GM19099 (cell line): ENCODE results near the gene ZNF423.

Experiments
- POLR2A ChIP-seq: IDR thresholded peaks from 3 replicates; pipeline ENCODE4 v1.6.1; 2011; ENCODE audit warnings: low read depth; ENCODE audit not compliant: insufficient read length; ENCODE audit errors: extremely low read depth

ZNF423 gene

DNA sequence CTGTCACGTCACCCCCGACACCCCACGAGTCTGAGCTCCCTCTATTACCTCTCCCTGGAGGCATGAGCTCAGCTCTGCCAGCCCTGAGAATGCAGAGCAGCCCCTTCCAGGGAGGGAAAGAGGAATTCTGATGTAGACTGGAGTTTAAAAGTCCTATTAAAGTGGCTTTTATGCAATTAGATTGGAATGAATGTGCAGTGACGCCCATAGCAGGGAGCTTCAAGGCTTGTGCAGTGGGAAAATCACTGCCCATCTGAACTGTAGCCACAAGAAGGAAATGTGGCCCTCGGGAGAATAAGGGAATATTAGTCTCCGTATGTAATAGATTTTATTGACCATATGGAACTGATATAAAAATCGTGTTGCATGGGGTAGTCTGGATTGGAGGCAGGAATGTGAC is 66.9 kb downstream of the ZNF423 start:
- TF ChIP-seq POLR2A, result no peak

- no peak for TF ChIP-seq POLR2A
Observed at GRCh38 chr16:49788572-49788971, 67.3 kb downstream of the ZNF423 start.

- no peak for TF ChIP-seq POLR2A
Observed at GRCh38 chr16:49786926-49787557, 68.9 kb downstream of the ZNF423 start.

GRCh38 chr16:49785970-49786369 is 69.9 kb downstream of the ZNF423 start:
- TF ChIP-seq POLR2A, result no peak

- TF ChIP-seq POLR2A, result no peak
Observed at GRCh38 chr16:49782405-49782804, 73.5 kb downstream of the ZNF423 start.

DNA sequence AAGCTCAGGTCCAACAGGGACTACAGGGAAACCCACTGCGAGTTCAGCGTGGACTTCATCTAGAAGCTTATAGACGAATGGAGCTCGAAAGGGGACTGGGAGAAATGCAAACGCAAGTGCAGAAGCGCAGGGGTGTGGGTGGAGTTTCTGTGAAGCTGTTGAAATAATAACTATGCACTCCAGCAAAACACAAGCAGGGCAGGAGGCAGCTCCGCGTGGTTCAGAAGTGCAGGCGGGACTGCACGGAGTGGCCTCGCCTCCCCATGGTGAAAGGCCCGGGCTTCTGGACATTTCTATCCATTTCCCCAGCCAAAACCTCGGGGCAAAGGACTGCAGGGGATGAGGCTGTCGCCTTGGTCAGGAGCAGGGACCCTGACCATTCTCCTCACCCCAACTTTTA is 74.5 kb downstream of the ZNF423 start:
- no peak for TF ChIP-seq POLR2A

DNA sequence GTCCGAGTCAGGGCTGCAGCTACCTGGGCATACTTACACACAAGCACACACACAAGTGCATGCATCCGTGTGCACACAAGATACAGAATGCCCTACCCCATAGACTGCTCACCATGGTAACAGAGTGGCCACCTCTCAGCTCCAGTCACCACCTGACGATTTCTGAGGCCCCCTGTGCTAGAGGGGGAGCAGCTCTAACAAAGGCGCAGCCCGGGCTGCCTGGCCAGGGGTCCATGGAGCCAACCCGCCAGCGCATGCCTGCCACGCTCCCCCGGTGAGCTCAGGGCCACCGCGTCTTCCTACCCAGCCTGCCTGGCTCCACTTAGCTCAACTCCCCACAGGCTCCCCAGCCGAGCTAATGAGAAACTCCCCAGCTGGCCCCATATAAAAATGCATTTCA is 75.5 kb downstream of the ZNF423 start:
- no peak for TF ChIP-seq POLR2A

DNA sequence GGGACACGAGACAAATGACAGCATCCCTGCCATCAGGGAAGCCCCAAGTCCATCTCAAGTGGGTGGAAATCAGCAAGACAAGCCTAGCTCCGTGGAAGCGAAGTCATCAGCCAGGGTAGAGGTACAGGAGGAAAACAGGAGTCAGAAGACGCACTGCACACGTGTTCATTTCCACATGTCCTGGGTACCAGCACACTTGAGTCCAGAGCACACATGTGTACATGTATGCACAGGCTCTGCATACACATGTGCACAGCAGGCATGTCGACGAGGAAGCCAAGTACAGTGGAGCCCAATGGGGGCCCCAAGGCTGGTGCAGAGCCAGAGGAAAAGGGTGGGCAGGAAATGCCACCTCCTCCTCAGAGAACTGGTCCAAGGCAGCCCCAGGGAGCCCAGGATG is 75.9 kb downstream of the ZNF423 start:
- TF ChIP-seq POLR2A, result no peak

GRCh38 chr16:49778202-49778930 is 77.5 kb downstream of the ZNF423 start:
- no peak for TF ChIP-seq POLR2A

- TF ChIP-seq POLR2A, result no peak
Observed at GRCh38 chr16:49776734-49777133, 79.2 kb downstream of the ZNF423 start.

GRCh38 chr16:49776085-49776595 is 79.8 kb downstream of the ZNF423 start:
- TF ChIP-seq POLR2A, result no peak

- TF ChIP-seq POLR2A, result no peak
Observed at GRCh38 chr16:49775581-49775980, 80.3 kb downstream of the ZNF423 start.

DNA sequence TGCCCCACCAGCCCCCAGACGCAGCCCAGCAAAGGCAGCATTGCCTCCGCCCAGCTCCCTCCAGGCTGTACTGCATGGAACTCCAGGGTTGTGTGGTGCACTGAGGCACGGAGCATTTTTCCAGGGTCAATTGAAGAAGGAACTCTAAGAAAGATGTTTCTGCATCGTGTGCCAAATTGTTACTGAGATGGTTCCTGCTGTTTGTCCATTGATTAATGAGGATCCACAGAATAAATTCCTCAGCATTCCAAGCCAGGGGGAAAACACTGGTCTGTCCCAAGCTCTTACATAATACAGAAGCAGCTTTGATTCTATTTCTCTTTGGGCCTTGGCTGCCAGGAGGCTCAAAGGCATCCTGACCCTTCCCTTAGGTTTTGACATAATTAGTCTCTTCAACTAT is 80.9 kb downstream of the ZNF423 start:
- TF ChIP-seq POLR2A, result no peak

DNA sequence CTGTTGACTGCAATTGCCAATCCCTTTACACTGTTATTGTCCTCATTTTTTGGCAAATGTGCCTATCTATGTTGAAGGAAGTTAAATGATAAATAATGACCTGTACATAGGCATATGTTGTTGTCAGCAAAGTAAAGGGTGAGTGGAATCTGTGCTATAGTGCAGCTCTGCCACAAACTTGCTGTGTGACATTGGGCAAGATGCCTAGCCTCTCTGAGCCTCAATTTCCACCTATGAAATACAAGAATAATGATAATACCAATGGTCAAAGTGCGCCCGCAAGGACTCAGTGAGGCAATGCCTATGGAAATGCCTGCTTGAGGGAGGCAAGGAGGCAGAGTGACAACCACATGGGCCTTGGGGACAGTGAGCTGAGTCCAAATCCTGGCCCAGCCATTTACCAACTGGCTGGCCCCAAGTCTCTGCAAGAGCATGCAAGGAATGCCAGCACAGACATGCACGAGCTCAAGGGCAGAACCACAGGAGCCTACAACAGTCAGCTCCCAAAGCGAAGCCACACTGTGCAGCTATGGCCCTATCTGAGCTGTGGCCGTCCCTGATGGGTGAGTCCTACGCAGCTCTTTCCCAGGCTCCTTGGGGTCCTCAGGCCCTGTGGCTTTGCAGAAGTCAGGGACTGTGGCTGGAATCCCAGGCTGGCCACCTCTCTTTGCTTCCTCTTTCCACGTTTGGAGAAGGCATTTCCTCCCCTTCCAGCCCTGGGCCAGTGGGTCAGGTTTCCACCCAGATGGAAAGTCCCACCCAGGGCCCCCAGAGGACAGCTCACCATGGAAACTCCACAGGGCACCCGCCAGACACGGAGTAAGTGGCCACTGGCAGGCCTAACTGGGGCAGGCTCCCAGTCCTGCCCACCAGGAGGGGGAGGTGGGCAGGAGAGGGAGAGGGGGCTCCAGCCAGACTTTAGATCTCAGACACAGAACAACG is 82.1 kb downstream of the ZNF423 start:
- no peak for TF ChIP-seq POLR2A

- no peak for TF ChIP-seq POLR2A
Observed at GRCh38 chr16:49767998-49768397, 87.9 kb downstream of the ZNF423 start.
